BJ (cell line): ENCODE measurements around the gene MICALL1. TPM values are rescaled to one million over a fixed set of nuclear protein-coding genes. Genes with fewer than 3 reads are reported as not detected.
A peak's percentile ranks its signal among the peaks of the same experiment; 100 is the strongest.

Source experiments
- CTCF ChIA-PET: fragments of 350-600 bp; formaldehyde crosslinking; extraction: SDS; loops from one replicate; lab custom pipeline; 2021; ENCODE audit warnings: antibody characterized with exemption, inconsistent platforms; lab: Yijun Ruan, JAX
- POLR2A ChIA-PET: fragments of 300-600 bp; sonication (Branson Sonifier 250); formaldehyde crosslinking; extraction: SDS; loops from one replicate; lab custom pipeline; 2021; ENCODE audit warnings: antibody characterized with exemption; lab: Charles Lee
- DNase-seq: peaks from one replicate; pipeline ENCODE4 v3.0.0-alpha.2; 2011; ENCODE audit warnings: low read depth
- H3K27me3 ChIP-seq: 2 replicates; pipeline ENCODE4 v1.6.0; 2011; ENCODE audit warnings: low read length; ENCODE audit not compliant: control insufficient read depth, insufficient read depth
- H3K36me3 ChIP-seq: 2 replicates; pipeline ENCODE4 v1.5.1; 2011; ENCODE audit warnings: low read length; ENCODE audit not compliant: control insufficient read depth, insufficient read depth
- H3K4me3 ChIP-seq: 2 replicates; pipeline ENCODE4 v1.5.1; 2011; ENCODE audit warnings: low read depth, mild to moderate bottlenecking, control low read depth, low read length
- CTCF ChIP-seq: IDR thresholded peaks from 2 replicates; pipeline ENCODE4 v1.5.1; 2011; ENCODE audit warnings: low read depth, mild to moderate bottlenecking, control low read depth, inconsistent platforms, low read length, moderate library complexity; ENCODE audit not compliant: insufficient read depth
- polyA plus RNA-seq: library from polyadenylated mRNA; depleted of rRNA; stranded (reverse); fragments of >200 nt; gene quantifications from 2 replicates; pipeline ENCODE4 v1.2.3, GENCODE V29; 2011

MICALL1 gene
- polyA plus RNA-seq, 1 experiment = 26.5 TPM

- Histone ChIP-seq H3K27me3 (no peaks in the 10 kb centered on the region), H3K4me3 (no peak overlapping the region), H3K36me3 (no peaks in the 10 kb centered on the region)
- no peak for TF ChIP-seq CTCF
- POLR2A ChIA-PET = interaction anchor here (1.0 kb wide), 1 partner anchor 12 kb away, joined by 3 read pairs; no protein-coding TSS in a partner anchor
- CTCF ChIA-PET = interaction anchor here (0.8 to 7.4 kb wide), 5 partner anchors 9 to 37 kb away, joined by 3 to 41 read pairs (median 8); partner anchors contain the start of gene MICALL1
- DNase-seq = no peak
Measured at GRCh38 chr22:37896939-37897338, 9.2 kb upstream of the MICALL1 start.

GRCh38 chr22:37897807-37898206 lies 8.3 kb upstream of the MICALL1 start:
- no peak for DNase-seq
- Histone ChIP-seq H3K36me3 (no peaks in the 10 kb centered on the region), H3K4me3 (no peak overlapping the region), H3K27me3 (no peaks in the 10 kb centered on the region)
- TF ChIP-seq CTCF = no peak
- CTCF ChIA-PET = interaction anchor here (1.1 to 7.4 kb wide), 6 partner anchors 8 to 67 kb away, joined by 3 to 41 read pairs (median 7); partner anchors contain the start of gene MICALL1
- POLR2A ChIA-PET = no interaction called here

GRCh38 chr22:37898441-37899181 lies 7.5 kb upstream of the MICALL1 start:
- Histone ChIP-seq H3K27me3 (no peaks in the 10 kb centered on the region), H3K36me3 (no peaks in the 10 kb centered on the region), H3K4me3 (no peak overlapping the region)
- ChIA-PET POLR2A (no interaction called here), CTCF (interaction anchor here (0.9 to 7.4 kb wide), 5 partner anchors 11 to 66 kb away, joined by 3 to 41 read pairs (median 5); no protein-coding TSS in a partner anchor)
- no peak for DNase-seq
- TF ChIP-seq CTCF = no peak

- POLR2A ChIA-PET = interaction anchor here (0.5 to 0.6 kb wide), 2 partner anchors 64 to 271 kb away, joined by 11 to 32 read pairs; no protein-coding TSS in a partner anchor
- Histone ChIP-seq H3K27me3 (no peaks in the 10 kb centered on the region), H3K36me3 (no peaks in the 10 kb centered on the region), H3K4me3 (peak overlapping the region; percentile 41)
- CTCF ChIA-PET = interaction anchor here (0.6 to 3.5 kb wide), 12 partner anchors 8 to 1900 kb away, joined by 3 to 30 read pairs (median 6); no protein-coding TSS in a partner anchor
- TF ChIP-seq CTCF = no peak
- DNase-seq = peak; percentile 93
Measured at GRCh38 chr22:37904572-37905533, 1.2 kb upstream of the MICALL1 start.
